Mesenchymal stem cell (in vitro differentiated cells and primary cell): ENCODE measurements around the gene PTPRN2.

Experiments used
- DNase-seq: peaks from one replicate; pipeline ENCODE4 v3.0.0-alpha.2; 2013
- H2AFZ ChIP-seq: one replicate; pipeline ENCODE4 v1.6.1; 2013; ENCODE audit warnings: low read depth, mild to moderate bottlenecking, control low read depth, inconsistent platforms, low read length, moderate library complexity
- H2AK5ac ChIP-seq: 2 replicates; pipeline ENCODE4 v1.6.1; 2013; ENCODE audit warnings: low read length, moderate library complexity, mild to moderate bottlenecking, inconsistent platforms; ENCODE audit not compliant: severe bottlenecking
- H2BK120ac ChIP-seq: one replicate; pipeline ENCODE4 v1.6.1; 2013; ENCODE audit warnings: low read depth, mild to moderate bottlenecking, inconsistent platforms, low read length, moderate library complexity
- H2BK12ac ChIP-seq, 2 experiments: one replicate each; pipeline ENCODE4 v1.6.1; 2013; ENCODE audit warnings: inconsistent platforms in 2 of 2, low read length in 2 of 2, mild to moderate bottlenecking in 2 of 2, moderate library complexity in 2 of 2, control low read depth in 1 of 2
- H2BK15ac ChIP-seq: one replicate; pipeline ENCODE4 v1.6.1; 2013; ENCODE audit warnings: mild to moderate bottlenecking, low read depth, inconsistent platforms; ENCODE audit not compliant: poor library complexity, severe bottlenecking
- H2BK5ac ChIP-seq: 2 replicates; pipeline ENCODE4 v1.6.1; 2013; ENCODE audit warnings: low read depth, mild to moderate bottlenecking, low read length, control low read depth, inconsistent platforms; ENCODE audit not compliant: poor library complexity, severe bottlenecking
- H3K14ac ChIP-seq, 2 experiments: one replicate each; pipeline ENCODE4 v1.6.1; 2013; ENCODE audit warnings: inconsistent platforms in 2 of 2, low read length in 2 of 2, control low read depth in 1 of 2, mild to moderate bottlenecking in 1 of 2, moderate library complexity in 1 of 2
- H3K18ac ChIP-seq, 2 experiments: one replicate each; pipeline ENCODE4 v1.6.1; 2013; ENCODE audit warnings: inconsistent platforms in 2 of 2, low read length in 2 of 2, control low read depth in 1 of 2, low read depth in 1 of 2, mild to moderate bottlenecking in 1 of 2
- H3K23ac ChIP-seq, 2 experiments: one replicate each; pipeline ENCODE4 v1.6.1; 2013; ENCODE audit warnings: inconsistent platforms in 2 of 2, low read length in 2 of 2, mild to moderate bottlenecking in 2 of 2, moderate library complexity in 2 of 2, control low read depth in 1 of 2
- H3K27ac ChIP-seq: 2 replicates; pipeline ENCODE4 v1.5.1; 2013; ENCODE audit warnings: mild to moderate bottlenecking, moderate library complexity, low read length, control low read depth, inconsistent platforms; ENCODE audit not compliant: poor library complexity, severe bottlenecking
- H3K27me3 ChIP-seq, 2 experiments: 2 replicates each; pipeline versions ENCODE4 v1.6.1 to v1.7.0; 2013; ENCODE audit warnings: low read length in 2 of 2, mild to moderate bottlenecking in 2 of 2, moderate library complexity in 2 of 2, control low read depth in 1 of 2, inconsistent platforms in 1 of 2; ENCODE audit not compliant: control insufficient read depth in 1 of 2, insufficient read depth in 1 of 2
- H3K36me3 ChIP-seq, 2 experiments: 2 replicates each; pipeline versions ENCODE4 v1.6.1 to v1.7.0; 2013; ENCODE audit warnings: low read length in 2 of 2, control low read depth in 1 of 2, inconsistent platforms in 1 of 2, low read depth in 1 of 2, mild to moderate bottlenecking in 1 of 2; ENCODE audit not compliant: insufficient read depth in 2 of 2, control insufficient read depth in 1 of 2
- H3K4ac ChIP-seq, 2 experiments: one replicate each; pipeline ENCODE4 v1.6.1; 2013; ENCODE audit warnings: inconsistent platforms in 2 of 2, low read length in 2 of 2, mild to moderate bottlenecking in 2 of 2, moderate library complexity in 2 of 2, control low read depth in 1 of 2, low read depth in 1 of 2
- H3K4me1 ChIP-seq: 2 replicates; pipeline ENCODE4 v1.6.1; 2013; ENCODE audit warnings: low read depth, low read length, control low read depth; ENCODE audit not compliant: control insufficient read depth, insufficient read depth
- H3K4me2 ChIP-seq: 2 replicates; pipeline ENCODE4 v1.6.1; 2013; ENCODE audit warnings: low read length, mild to moderate bottlenecking, inconsistent platforms; ENCODE audit not compliant: poor library complexity, severe bottlenecking
- H3K4me3 ChIP-seq, 2 experiments: 2 replicates each; pipeline versions ENCODE4 v1.5.1 to v1.7.0; 2013; ENCODE audit warnings: low read length in 2 of 2, mild to moderate bottlenecking in 2 of 2, control low read depth in 1 of 2, low read depth in 1 of 2; ENCODE audit not compliant: insufficient read depth in 1 of 2
- H3K79me1 ChIP-seq: replicated peaks from 2 replicates; pipeline ENCODE4 v1.6.1; 2013; ENCODE audit warnings: mild to moderate bottlenecking, control low read depth, low read length, inconsistent platforms; ENCODE audit not compliant: poor library complexity, severe bottlenecking
- H3K9ac ChIP-seq: 2 replicates; pipeline ENCODE4 v1.7.0; 2013; ENCODE audit warnings: mild to moderate bottlenecking, low read length, moderate library complexity
- H3K9me3 ChIP-seq: 2 replicates; pipeline ENCODE4 v1.7.0; 2013; ENCODE audit warnings: mild to moderate bottlenecking, low read length; ENCODE audit not compliant: control insufficient read depth
- H4K8ac ChIP-seq: one replicate; pipeline ENCODE4 v1.6.1; 2013; ENCODE audit warnings: inconsistent platforms, mild to moderate bottlenecking, low read length, moderate library complexity
- H4K91ac ChIP-seq: one replicate; pipeline ENCODE4 v1.6.1; 2013; ENCODE audit warnings: mild to moderate bottlenecking, low read length, inconsistent platforms
- WGBS: methylation state at CpG from one replicate; pipeline ENCODE4 v1.1.7; 2013; ENCODE audit warnings: mixed read lengths; 5-methylcytosine and 5-hydroxymethylcytosine counted together

The PTPRN2 gene

GRCh38 chr7:157890921-157891401 is 696.7 kb downstream of the PTPRN2 start:
- no peaks in the 10 kb centered on the region for H3K79me1 ChIP-seq
- H2BK120ac ChIP-seq = no peak overlapping the region
- no peaks in the 10 kb centered on the region for H3K36me3 ChIP-seq
- no peak overlapping the region for H3K14ac ChIP-seq
- no peak overlapping the region for H2BK5ac ChIP-seq
- no peaks in the 10 kb centered on the region for H3K9me3 ChIP-seq
- no peak overlapping the region for H3K4me3 ChIP-seq
- no peak overlapping the region for H4K91ac ChIP-seq
- H4K8ac ChIP-seq = no peak overlapping the region
- no peak overlapping the region for H3K18ac ChIP-seq
- H2BK12ac ChIP-seq = no peak overlapping the region
- no peak overlapping the region for H3K23ac ChIP-seq
- H3K4me1 ChIP-seq = no peaks in the 10 kb centered on the region
- WGBS = 73% methylated on average over 9 of the region's 9 CpGs
- no peak overlapping the region for H3K4me2 ChIP-seq
- H3K27me3 ChIP-seq = no peaks in the 10 kb centered on the region
- no peak for DNase-seq
- no peak overlapping the region for H3K9ac ChIP-seq
- H2AFZ ChIP-seq = no peak overlapping the region
- no peak overlapping the region for H2BK15ac ChIP-seq
- H3K27ac ChIP-seq = no peak overlapping the region
- no peak overlapping the region for H3K4ac ChIP-seq
- no peak overlapping the region for H2AK5ac ChIP-seq

- Histone ChIP-seq H2BK5ac (no peak overlapping the region), H2BK120ac (no peak overlapping the region), H4K91ac (no peak overlapping the region), H2BK15ac (no peak overlapping the region), H2AK5ac (no peak overlapping the region), H3K27me3 (no peaks in the 10 kb centered on the region), H3K4me1 (no peaks in the 10 kb centered on the region), H3K9me3 (no peaks in the 10 kb centered on the region), H3K4me2 (no peak overlapping the region), H3K9ac (no peak overlapping the region), H3K14ac (no peak overlapping the region), H3K79me1 (no peaks in the 10 kb centered on the region), H3K4ac (no peak overlapping the region), H2BK12ac (no peak overlapping the region), H3K36me3 (no peaks in the 10 kb centered on the region), H3K27ac (no peak overlapping the region), H3K23ac (no peak overlapping the region), H3K18ac (no peak overlapping the region), H4K8ac (no peak overlapping the region), H2AFZ (no peak overlapping the region), H3K4me3 (no peak overlapping the region)
- WGBS = 77% methylated on average over 6 of the region's 6 CpGs
- DNase-seq = no peak
These were observed 698.1 kb downstream of the PTPRN2 start for GRCh38 chr7:157889480-157889879.

- H3K36me3 ChIP-seq = no peaks in the 10 kb centered on the region
These were observed 699.0 kb downstream of the PTPRN2 start for GRCh38 chr7:157888579-157888978.

GRCh38 chr7:157887400-157887799 is 700.2 kb downstream of the PTPRN2 start:
- Histone ChIP-seq H3K27ac (no peak overlapping the region), H2AFZ (no peak overlapping the region), H2BK120ac (no peak overlapping the region), H3K9me3 (peaks cover 5% of the 10 kb centered on the region), H3K23ac (no peak overlapping the region), H3K4ac (no peak overlapping the region), H3K4me2 (no peak overlapping the region), H3K36me3 (no peaks in the 10 kb centered on the region), H3K4me1 (no peaks in the 10 kb centered on the region), H3K9ac (no peak overlapping the region), H3K79me1 (no peaks in the 10 kb centered on the region), H3K4me3 (no peak overlapping the region), H4K91ac (no peak overlapping the region), H3K14ac (no peak overlapping the region), H3K18ac (no peak overlapping the region), H4K8ac (no peak overlapping the region), H2BK12ac (no peak overlapping the region), H3K27me3 (no peaks in the 10 kb centered on the region), H2AK5ac (no peak overlapping the region), H2BK15ac (no peak overlapping the region), H2BK5ac (no peak overlapping the region)
- no peak for DNase-seq
- 94% methylated on average over 3 of the region's 6 CpGs for WGBS

More at GRCh38 chr7:157888579-157888978, 699.0 kb downstream of the PTPRN2 start:
- H3K14ac ChIP-seq = no peak overlapping the region
- no peak overlapping the region for H3K4ac ChIP-seq
- H3K27me3 ChIP-seq = no peaks in the 10 kb centered on the region
- no peak overlapping the region for H2BK5ac ChIP-seq
- no peak overlapping the region for H3K9ac ChIP-seq
- peaks cover 5% of the 10 kb centered on the region for H3K9me3 ChIP-seq
- no peak overlapping the region for H4K91ac ChIP-seq
- no peak for DNase-seq
- no peak overlapping the region for H2AK5ac ChIP-seq
- 80% methylated on average over 6 of the region's 11 CpGs for WGBS
- H3K27ac ChIP-seq = no peak overlapping the region
- H3K4me1 ChIP-seq = no peaks in the 10 kb centered on the region
- H3K18ac ChIP-seq = no peak overlapping the region
- no peak overlapping the region for H3K23ac ChIP-seq
- no peak overlapping the region for H2BK12ac ChIP-seq
- H3K4me2 ChIP-seq = no peak overlapping the region
- no peak overlapping the region for H2BK15ac ChIP-seq
- H2AFZ ChIP-seq = no peak overlapping the region
- H2BK120ac ChIP-seq = no peak overlapping the region
- no peak overlapping the region for H4K8ac ChIP-seq
- no peaks in the 10 kb centered on the region for H3K79me1 ChIP-seq
- no peak overlapping the region for H3K4me3 ChIP-seq
